ENCODE data around the gene DGKH.

GRCh38 chr13:42164557-42165125 lies 116.2 kb downstream of the DGKH start:
- TF ChIP-seq CTCF (conservative IDR thresholded peaks at IDR 0.05 in 1 of 2, IDR thresholded peaks at IDR 0.05 in 1 of 2; ENCODE audit: low read depth in 1 of 2, low read length in 2 of 2) (no peak), EZH2 (IDR thresholded peaks at IDR 0.05; ENCODE audit: low read length, missing control alignments) (no peak)

Measured in fibroblast of lung (primary cell).